NCI-H1436 treated with DMSO at 0.1 percent for 48 hours (cell line): ENCODE data around the gene TMEM135.

ENCODE experiments used
- DNase-seq: peaks from one replicate; lab custom pipeline; 2025; lab: John Stamatoyannopoulos, UW

Gene TMEM135

DNA sequence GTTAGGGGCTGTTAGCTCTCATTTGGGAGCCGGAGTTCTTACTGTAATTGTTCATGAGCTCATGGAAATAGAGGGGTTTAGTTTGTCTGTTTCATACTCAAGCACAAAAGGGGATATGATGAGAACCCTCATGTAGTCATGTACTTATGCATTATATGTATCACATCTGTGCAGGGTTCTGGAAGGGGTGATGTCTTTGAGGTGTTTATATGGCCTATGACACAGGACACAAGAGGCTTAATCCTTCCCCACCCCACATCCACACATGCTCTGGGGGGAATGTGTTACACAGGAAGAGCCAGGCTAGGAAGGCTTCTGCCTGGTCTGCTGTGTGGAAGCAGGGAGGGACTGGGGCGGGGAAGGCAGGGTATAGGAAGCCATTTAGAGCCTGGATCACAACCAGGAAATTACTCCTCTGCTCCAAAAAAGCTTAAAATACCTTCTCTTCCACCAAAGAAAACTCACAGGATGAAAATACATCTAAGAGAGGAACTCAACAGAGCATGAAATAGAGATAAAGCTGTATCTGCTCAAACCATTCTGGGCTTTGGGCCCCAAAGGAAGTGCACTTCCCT is 316.1 kb downstream of the TMEM135 start:
- no peak for DNase-seq

DNA sequence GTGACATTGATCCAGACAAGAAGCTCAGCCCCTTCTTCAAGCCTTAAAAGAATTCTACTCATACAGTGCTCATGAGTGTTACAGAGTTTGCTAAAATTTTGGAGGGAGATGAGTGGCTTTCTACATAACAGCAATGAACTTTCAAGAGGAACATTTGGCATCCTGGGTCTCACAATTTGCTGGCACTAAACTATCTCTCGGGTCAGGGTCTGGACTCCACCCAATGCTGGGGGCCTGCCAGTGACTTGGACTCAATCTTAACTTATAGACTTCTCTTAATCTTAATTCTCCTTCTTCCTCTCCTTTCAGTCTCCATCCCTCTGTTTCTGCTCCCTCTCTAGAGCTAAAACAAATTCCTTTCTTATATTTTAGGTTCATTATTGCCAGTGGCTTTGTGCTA is 317.9 kb downstream of the TMEM135 start:
- DNase-seq = no peak

DNA sequence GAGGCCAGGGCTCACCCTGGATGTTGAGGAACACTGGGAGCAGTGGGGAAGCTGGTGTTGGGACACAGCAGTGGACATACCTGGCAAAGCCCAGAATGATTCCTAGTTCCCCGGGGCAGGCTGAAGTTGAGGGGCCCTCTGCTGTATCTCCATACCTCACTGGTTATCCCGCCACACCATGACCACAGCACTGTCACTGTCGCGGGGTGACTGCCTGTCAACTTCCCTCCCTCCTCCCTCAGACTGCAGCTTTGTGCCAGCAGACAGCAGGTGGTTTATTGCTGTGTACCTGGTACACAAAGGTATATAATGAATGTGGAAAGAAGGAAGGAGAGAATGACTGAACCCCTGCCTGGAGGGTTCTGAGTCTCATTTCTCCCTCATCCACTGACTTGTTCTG is 318.7 kb downstream of the TMEM135 start:
- no peak for DNase-seq

DNA sequence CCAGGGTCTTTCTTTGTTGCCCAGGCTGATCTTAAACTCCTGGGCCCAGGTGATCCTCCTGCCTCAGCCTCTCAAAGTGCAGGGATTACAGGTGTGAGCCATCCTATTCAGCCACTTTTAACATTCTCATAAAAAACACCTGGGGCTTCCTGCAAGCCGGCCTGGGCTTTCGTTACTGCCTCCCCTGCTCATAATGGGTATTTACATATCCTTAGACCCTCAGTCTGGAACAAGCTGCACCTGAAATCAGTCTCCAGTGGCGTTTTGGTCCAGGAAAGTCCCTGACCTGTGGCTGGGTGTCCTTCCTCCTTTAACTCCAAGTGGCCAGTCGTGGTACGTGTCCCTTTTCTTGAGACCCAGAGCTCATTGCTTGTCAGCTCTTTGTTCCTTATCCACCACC is 320.7 kb downstream of the TMEM135 start:
- no peak for DNase-seq

DNA sequence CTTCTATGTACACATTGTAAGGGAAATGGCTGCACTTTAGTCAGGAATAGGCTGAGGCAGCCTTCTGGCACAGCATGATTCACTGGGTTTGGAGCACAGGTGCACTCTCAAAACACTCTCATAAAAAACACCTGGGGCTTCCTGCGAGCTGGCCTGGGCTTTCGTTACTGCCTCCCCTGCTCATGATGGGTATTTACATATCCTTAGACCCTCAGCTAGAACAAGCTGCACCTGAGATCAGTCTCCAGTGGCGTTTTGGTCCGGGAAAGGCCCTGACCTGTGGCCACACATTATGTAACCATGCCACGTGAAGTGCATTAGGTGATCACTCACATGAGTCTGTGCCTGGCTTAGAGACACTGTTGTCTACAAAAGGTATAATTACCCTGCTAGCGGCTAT is 321.7 kb downstream of the TMEM135 start:
- DNase-seq = no peak

DNA sequence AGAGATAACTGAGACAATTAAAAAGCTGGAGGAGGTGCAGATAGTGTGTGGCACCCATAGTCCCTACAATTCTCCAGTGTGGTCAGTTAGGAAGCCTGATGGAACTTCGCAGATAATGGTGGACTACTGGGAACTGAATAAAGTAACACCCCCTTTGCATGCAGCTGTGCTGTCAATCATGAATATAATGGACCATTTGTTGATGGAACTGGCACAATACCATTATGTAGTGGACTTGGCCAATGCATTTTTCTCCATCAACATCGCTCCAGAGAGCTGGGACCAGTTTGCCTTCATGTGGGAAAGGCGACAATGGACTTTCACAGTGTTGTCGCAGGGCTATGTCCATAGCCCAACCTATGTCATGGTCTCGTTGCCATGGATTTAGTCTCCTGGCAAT is 324.2 kb downstream of the TMEM135 start:
- no peak for DNase-seq

DNA sequence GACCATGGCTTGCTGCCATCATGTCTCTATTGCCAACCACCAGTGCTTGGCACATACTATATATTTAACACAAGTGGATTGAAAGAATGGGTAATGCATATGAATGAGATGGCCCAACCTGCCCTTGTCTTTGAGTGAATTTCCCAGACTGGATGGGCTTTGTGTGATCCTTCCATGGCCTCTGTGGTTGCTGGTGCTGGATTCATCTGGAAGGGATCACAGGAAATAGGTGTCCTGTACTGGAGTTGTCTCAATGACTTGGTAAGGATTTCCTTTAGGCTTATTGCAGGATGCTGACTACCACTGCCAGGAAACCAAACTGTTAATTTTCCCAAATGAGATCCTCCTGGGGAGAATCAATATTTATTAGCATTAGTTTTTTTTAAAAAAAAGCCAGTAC is 328.6 kb downstream of the TMEM135 start:
- no peak for DNase-seq

DNA sequence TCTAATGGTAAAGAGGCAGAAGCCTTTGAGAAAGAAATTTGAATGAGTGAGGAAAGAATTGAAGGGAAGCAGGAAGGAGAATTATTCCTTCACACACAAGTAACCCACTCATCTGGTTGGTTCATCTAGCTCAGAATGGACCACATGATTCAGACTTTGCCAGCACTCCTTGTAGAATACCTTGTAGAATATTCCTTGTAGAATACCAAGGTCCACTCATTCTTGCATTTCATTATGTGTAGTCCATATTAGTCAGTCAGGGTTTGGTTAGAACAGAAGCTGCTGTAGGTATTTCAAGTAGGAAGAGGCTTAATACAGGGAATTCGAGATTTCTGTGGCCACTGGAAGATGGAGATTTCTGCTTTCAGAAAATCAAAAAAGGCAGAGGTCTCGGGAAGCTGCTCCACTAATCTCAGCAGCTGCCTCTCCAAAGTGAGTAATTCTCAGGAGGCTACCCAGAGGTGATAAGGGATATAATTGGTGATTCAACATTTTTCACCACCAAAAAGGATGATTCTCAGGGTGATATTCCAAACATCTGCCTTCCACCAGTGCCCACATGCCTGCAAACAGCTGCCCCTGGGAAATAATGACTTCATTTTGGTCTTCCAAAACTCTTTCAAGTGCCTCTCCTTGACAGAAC is 329.1 kb downstream of the TMEM135 start:
- DNase-seq = no peak

DNA sequence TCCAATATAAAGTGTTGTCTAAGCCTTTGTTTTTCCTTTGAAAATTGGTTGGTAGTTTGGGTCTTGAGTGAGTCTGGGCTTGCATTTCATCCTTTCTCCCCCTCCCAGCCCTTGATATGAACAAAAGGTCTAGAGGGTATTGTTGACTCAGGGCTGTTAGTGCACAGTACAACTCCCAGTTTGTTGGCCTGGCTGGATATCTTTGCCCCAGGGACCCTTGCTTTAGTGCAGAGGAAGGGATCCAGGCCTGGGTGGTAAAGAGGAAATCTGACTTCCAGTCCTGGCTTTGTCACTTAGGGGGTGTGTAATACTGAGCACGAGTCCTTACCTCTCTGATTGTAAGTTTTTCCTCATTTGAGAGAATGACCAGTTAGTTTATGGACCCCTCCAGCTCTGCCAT is 330.4 kb downstream of the TMEM135 start:
- no peak for DNase-seq

DNA sequence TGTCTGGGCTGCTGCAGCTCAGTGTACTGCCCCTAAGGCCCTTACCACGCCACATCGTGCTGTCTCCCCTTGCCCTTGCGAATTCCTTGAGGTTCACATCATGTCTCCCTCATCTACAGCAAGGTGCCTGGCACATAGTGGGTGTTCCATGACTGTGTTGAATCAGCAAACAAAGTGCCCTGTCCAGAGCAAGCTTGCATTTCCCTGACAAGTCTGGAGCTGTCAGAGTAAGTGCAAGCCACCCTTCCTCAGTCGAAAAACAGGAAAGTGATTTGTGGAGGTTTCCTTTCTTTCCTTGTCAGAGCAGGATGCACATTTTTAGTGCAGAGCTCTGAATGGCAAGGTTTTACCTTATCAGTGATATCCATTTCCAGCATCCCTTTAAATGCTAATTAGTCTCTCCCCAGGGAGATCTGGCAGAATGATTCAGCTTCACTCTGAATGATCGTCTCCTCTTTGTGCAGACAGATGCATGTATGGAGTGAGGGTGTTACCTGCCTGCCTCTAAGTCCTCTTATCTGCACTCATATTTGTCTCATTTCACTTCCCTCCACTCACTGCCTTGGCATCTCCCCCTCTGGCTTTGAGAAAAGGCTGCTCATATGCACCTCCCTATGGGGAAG is 331.2 kb downstream of the TMEM135 start:
- DNase-seq = peak; percentile 37

DNA sequence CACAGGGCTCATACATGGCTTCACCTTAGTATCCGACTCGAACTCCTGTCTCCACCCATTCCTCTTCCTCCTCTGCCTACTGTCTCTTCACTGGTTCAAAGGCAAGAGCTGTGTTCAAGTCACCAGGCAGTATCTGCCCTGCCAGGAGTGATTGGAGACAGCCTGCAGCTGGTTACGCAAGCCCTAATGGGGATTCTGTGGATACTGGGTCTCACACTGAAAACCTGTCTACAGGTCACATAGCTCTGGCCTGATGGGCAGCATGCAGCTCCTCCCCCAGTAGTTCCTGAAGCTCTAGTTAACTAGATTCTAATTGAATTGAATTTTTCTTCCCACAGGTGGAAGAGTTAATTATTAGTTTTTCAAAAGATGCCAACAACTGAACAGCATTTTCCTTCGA is 332.2 kb downstream of the TMEM135 start:
- DNase-seq = no peak

DNA sequence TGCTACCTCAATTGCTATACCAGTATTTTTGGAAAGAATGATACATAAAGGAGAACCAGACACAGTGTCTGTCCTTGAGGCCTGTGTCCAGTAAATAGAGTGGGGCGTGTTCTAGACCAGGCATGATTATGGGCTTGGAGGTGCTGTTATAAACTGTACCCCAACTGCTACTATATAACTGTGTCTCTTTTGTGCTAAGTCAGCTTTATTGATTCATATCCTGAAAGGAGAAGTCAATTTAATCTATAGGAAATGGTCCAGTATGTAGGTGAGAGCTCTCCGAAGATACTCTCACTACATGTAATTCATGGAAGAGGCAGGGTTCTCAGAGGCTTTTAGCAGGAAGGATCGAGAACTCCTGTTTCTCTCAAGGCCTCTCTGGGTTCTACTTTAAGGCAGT is 334.3 kb downstream of the TMEM135 start:
- DNase-seq = no peak
